HG03135 (cell line): ENCODE data around the gene ELOB.

ENCODE experiments used
- ATAC-seq: cut with Tn5 transposase; IDR thresholded peaks from one replicate; pipeline ENCODE4 v1.9.1; 2021; ENCODE audit warnings: mild to moderate bottlenecking, moderate library complexity; ENCODE audit not compliant: unreplicated experiment

The ELOB gene

DNA sequence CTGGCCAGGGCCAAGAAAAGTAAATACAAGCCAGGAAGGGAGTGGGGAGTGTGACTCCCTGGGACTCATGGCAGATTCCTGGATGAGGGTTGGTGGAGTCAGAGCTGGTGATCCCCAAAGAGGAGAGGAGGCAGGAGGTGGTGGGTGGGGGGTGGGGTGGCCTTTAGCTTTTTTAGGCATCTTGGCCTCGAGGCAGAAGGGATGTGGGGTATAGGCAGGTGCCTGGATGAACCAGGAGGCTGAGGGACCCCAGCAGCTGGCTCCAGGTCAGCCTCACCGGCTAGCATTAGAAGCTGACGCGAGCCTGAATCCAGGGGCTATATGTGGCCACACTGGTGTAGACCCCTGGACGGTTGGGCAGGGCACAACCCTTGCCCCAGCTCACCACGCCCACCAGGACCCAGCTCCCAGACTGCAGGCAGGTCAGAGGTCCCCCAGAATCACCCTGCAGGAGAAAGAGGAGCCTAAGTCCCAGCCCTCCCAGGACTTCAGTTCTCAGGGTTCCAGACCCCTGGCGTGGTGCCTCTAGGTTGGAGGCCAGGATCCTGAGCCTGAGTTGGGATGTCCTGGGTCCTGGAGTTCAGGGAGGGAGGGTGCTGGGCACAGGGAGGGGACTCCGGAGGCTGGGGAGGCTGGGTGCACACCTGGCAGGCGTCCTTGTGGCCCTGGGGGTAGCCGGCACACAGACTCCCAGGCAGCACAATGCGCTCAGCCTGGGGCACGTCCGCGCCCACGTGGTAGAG lies 7.4 kb upstream of the ELOB start:
- no peak for ATAC-seq

DNA sequence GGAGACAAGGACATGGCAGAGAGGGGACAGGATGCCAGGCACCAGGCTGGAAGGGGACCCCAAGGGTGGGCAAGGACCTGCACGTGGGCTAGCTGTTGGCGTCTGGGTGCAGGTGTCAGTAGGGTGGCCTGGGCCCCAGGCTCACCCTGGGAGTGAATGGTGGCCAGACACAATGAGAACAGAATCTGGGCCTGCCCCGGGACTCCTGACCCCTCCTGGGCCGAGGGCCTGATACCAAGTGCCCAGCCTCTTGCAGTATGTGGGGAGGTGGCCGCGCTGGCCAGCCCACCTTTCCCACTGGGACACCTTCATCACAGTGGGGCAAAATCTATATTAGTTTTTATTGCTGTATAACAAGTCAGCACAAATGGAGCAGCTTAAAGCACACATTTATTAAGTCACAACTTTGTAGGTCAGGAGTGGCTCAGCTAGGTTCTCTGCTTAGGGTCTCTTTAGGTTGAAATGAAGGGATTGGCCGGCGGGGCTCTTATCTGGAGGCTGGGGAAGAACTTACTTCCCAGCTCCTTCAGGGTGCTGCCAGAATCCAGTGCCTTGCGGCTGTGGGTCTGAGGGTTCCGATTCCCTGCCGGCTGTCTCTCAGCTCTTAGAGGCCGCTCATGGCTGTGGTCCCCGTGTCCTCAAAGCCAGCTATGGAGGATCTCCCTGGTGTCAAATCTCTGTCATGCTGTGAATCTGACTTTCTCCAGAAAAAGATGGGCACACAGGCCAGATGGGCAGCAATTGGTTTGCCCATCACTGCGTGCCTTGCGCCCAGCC lies 6.7 kb upstream of the ELOB start:
- no peak for ATAC-seq

DNA sequence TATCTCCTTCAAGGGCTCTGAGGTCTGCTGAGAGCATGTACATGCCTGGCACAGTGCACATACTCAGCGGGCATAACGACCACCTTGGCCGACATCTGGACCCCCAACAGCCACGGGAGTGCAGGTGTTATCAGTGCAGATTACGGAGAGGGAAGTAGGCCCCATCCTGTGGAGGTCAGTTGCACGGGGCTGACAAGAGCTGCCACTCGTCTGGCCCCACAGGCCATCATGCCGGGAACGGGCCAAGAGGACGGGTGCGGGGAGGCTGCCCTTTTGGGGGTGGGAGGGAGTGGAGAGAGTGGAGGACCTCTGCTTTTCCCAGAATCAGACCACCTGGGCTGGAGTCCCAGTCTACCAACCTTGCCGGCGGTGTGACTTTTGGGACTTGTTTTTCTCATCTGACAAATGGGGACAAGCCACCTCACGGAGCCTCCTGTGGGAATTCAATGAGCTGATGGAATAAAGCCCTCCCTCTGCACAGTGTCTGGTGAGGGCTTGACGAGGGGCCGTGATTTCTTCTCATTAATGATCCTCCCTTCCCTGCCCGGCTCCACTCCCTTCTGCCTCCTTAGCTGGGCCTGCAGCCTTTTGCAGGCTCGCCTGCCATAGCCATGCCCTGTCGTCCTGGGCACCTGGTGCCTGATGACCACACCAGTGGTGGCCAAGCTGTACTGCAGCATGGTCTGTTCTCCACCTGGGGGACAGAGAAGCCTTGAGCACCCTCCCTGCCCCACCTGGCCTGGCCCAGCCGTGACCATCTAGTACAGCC lies 5.7 kb upstream of the ELOB start:
- no peak for ATAC-seq

DNA sequence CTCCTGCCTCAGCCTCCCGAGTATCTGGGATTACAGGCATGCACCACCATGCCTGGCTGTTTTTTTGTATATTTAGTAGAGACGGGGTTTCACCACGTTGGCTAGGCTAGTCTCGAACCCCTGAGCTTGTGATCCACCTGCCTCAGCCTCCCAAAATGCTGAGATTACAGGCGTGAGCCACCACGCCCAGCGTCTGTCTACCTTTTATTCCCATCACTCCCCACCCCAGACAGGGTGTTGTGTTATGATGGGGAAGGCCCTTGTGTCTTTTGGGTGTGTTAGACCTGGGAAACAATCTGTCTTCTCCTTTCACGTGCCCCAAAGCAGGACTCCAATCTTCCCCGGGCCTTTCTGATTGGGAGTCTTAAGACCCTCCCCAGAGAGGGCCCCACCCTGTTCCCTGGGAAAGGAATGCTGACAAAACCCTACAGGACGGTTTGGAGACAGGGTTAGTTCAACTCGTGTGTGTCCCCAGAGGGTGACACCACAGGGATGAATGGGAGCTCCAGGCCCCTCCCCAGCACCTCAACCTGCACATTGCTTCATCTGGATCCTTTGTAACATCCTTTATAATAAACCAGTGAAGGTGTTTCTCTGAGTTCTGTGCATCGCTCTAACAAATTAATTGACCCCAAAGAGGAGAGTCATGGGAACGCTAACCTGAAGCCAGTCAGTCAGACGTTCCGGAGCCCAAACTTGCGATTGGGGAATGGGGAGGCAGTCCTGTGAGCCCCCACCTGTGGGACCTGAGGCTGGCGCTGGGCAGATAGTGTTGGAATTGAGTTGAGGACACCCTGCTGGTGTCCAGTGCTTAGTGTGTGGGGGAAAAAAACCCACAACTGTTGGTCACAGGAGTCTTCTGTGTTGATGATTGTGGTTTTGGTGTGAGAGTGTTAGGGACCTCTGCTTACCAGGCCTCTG lies 3.2 kb upstream of the ELOB start:
- no peak for ATAC-seq

DNA sequence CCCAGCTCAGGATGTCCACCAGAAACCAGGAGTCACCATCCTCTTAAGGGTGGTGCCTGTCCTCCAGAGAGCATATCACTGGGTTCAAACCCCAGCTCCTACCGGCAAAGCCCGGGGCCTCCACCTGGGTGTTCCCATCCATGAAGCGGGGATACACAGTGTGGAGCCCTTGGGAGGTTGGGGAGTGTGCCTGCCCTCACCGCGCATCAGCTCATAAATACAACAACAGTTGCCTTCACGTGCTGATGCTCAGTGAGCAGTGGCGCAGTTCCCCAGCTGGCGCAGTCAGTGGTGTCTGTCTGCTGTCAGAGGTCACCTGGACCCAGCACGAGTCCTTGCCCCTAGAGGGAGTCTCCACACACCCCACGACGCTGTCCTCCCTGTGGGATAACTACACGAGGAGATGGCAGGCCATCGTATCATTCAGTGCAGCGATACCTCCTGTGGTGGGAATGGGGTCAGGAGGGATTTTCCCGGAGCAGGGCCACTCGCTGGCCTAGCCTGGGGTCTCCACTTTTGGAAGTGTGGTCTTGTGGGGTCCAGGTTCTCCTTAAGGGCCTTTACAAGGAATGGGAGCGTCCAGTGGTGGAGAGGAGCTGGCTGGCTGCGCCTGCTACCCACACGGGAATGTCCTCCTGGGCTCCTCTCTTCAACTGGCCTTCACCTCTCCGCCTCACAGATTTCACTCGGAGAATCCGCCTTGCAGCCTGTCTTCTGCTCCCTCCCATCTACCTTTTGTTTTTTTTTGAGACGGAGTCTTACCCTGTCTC lies 2.3 kb upstream of the ELOB start:
- no peak for ATAC-seq

DNA sequence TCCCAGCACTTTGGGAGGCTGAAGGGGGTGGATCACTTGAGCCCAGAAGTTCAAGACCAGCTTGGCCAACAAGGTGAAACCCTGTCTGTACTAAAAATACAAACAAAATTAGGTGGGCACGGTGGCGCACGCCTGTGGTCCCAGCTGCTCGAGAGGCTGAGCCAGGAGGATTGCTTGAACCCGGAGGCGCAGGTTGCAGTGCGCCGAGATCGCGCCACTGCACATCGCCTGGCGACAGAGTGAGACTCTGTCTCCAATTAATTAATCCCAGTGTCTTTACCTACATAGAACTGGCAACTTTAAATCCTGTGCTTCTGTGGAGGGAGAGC lies 1.5 kb upstream of the ELOB start:
- no peak for ATAC-seq

DNA sequence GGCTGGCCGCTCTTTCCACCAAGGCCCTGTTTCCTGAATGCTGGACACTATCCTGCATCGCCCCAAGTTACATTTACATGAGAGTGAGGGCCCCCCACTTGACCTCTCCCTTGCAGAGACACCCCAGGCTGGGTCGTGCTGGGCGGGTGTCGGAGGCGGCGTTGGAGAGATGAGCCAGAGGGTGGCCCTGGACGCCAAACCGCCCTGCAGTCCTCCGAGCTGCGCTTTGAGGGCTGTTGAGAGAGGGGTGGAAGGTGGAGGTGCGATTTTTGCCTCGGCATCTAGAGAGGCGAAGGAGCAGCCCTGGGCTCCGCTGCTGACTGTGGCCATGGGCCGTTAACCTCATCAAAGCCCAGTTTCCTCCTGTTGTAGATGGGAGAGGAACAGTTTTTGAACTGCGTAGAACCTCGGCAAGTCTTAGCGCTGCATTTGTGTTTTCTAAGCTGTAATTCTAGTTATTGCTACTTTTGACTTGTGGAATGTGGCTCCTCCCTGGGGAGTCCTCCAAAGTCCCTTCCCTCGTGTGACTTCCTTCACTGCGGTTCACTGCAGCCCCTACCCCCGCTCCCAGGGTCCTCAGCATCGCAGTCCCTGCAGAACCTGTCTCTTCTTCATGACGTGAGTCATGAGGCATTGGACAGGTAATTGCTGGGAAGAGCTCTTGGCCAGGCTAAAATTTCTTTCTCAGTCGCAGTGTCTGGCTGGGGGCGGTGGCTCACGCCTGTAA lies 986 bp upstream of the ELOB start:
- ATAC-seq = no peak

DNA sequence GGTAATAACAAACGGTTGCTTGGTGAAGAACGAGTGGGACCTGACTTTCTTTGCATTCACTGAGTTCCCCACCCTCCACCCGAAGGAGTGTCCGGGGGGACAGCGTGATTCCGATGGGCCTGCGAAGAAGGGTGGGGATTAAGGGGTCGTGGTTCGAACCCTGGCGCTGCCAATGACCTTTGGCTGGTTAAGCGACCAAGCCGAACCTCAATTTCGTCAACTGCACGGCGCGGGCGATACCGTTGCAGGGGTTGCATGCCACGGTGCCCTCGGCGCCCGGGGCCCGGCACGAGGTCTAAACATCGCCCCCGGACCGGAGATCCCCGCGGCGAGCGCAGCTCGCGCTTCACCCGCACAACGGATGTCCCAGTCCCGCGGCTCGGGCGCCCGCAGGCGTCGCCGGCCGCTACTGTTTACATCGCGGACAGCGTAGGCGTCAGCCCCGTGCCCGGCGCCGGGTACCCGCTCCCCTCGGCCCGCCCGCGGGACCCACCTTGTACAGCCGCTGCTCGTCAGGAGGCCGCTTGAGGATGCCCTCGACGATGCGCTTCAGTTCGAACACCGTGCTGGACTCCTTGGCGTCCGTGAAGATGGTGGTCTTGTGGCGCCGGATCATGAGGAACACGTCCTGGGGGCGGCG lies 460 bp downstream of the ELOB start:
- peak; percentile 26 for ATAC-seq

DNA sequence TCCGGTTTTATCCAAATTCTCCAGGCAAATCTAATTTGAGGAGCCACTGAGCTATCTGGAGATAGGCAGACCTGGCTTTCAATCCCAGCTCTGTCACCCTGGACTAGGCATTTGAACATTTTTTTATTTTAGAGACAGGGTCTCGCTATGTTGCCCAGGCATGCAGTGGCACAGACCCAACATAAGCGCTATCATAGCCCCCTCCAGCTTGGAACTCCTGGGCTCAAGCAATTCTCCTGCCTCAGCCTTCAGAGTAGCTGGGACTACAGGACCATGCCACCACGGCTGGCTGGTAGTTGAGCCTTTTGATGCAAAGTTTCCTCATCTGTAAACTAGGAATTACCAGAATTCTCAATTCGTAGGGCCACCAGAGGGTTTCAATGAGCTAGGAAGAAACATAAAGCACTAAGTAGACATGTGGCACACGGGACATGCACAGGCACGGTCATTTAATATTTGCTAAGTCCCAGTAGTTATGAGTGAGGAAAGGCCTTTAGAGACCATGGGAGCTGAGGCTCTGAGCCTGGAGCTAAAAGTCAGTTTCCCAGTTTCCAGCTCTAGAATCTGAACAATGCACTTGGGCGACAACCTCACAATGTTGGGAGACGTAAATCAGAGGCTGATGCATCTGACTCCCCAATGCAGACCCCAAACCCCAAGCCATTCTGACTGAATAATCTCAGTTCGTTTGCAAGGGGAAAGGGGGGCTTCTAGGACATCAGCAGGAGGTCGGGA lies 1.1 kb downstream of the ELOB start:
- ATAC-seq = no peak

DNA sequence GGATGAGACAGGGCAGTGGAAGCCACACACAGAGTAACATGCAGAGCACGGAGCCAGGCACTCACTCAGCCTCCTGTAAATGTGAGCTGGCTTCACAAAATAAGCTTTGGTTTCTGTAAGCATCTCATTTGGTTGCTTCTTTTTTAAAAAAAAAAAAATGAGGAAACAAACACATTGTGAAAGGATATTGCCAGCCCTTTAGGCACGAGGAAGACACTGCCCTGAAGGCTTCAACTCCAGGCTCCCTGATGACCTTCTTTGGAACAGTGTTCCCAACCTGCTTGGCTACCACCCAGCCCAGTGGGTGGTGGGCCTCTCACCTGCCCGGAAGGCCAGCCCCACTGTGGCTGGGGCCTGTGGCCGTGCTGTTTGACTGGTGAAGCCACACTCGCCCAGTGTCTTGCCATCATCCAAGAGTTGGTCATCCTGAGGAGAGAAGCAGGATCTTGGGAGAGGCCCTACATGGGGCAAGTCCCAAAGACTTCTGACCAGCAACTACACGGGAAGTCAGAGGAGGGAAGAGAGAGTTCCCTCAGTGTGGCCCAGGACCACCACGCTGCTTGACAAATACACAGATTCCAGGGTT lies 1.9 kb downstream of the ELOB start:
- no peak for ATAC-seq

DNA sequence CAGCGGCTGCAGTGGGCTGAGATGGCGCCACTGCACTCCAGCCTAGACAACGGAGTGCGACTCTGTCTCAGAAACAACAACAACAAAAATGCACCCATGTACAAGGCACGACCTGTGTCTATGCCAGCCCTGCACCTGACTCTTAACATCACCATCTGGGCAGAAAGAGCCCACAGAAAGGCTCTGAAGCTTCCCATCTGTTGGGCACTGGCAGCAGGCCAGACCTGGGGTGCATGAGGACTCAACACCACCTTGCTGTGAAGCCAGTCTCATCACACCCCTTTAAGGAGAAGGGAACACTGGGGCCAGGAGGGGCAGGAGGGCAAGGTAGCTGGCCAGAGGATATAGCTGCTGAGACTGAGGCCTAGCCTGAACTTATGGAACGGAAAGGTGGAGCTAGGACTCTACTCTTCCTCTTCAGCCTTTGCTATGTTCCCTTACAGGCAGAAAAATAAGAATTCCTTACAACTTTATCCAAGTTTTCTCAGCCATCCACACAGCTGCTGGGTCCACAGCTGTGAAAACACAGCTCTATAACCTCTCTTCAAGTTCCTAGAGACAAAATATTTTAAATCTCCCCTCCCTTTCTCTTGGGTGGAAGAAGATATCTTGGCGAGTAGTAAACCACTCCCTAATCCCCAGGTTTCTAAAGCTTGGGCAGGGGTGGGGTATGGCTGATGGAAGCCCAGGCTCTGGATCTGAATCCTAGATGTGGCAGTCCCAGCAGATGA lies 2.8 kb downstream of the ELOB start:
- ATAC-seq = no peak

DNA sequence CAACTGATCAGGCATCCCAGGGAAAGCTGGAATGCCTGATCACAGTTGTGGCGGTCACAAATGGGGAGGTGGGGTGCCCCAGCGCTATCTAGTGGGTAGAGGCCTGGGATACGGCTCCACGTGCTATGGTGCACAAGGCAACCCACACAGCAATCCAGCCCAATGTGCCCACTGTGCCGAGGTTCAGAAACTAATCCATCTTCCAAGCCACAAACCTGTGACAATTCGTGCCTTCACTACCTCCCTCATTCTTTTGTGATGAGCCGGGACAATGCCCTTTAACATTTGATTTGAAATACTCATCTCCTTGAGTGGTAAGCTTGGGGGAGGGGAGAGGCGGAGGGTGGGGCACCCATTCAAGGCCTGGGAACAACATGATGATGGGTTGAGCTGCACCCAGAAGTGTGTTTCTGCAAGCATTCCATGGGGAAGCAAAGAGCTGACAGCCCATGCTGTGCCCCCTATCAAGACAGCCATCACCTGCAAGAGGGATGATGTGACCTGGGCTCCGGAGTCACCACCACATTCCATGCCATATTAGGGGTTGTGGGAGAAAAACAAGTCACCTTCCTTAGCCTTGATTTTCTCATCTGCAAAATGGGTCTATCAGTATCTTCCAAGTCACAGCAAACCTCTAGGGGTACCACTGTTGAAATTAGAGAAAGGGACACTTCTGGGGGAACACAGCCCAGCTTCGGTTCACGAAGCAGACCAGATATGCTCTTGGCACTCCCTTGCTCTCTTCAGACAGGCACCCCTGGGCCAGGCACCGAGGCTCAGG lies 3.7 kb downstream of the ELOB start:
- ATAC-seq = no peak

DNA sequence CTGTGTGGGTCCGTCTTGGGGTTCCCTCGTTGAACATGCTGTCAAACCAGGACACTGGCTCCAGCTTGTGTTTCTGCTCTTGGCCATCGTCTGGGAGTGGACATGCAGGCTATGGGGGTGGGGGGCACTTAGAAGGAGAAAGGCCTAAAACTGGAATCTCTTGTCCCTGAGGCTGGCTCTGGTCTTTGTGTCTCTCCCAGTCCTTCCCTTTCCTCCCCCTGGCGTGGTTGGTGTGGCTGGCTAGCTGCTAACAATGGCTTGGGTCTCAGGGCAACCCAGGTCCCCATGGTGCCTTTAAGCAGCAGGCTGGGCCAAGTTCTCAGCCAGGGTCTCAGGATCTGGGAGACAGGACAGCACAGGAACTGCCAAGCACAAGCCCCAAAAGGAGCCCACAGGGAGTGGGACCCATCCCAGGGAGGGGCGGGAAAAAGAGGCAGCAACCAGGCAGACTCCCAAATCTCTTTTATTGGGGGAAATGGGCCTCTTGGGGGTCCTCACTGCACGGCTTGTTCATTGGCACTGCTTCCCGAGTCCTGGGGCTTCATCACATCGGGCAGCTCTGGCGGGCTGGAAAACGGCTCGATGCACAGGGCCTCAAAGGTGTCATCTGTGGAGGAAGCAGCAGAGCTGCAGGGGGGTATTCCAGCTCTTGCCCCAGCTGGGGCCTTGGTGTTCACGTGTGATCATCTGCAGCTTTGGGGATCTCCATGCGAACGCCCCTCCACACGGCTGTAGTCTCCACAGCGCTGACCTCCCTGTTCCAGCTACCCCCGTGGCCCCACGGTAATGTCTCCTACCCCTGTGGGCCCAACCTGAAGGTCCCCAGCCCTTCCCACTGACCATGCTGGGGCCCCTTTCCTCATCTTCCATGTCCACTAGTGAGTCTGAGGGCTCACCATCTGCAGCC lies 5.3 kb downstream of the ELOB start:
- no peak for ATAC-seq

DNA sequence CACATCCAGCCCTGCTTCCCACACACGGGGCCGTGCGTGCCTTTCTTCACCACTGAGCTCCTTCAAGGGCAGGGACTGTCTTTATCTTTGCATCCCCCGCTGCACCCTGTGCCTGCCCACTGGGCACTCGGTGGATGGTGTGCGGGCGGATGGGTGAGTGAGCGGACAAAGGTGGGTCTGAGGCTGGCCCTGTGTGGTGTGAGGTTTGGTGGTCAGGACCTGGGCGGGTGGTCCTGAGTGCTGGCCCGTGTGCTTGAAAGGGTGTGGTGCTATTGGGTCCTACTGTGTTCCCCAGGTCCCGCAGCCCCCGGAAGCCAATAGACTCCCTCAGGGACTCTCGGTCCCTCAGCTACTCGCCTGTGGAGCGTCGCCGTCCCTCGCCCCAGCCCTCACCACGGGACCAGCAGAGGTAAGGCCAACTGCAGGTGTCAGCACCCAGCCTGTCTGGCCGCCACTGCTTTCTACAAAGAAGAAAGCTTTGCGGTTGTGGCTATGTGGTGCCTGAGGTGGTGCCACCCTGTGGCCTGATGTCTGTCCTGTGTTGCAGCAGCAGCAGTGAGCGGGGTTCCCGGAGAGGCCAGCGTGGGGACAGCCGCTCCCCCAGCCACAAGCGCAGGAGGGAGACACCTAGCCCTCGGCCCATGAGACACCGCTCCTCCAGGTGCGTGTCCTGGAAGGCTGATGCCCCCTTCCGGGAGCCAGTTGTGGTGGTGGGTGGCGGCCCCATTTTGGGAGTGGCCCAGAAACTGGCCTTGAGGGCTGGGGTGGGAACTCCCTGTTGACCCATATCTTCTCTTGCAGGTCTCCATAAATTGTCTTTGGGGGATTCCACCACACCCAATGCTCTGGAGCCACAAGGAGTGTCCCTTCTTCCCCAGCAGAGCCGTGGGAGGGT lies 6.8 kb downstream of the ELOB start:
- ATAC-seq = no peak
